ENCODE results near the gene EFNA2. TPM values are rescaled to one million over a fixed set of nuclear protein-coding genes. Genes with fewer than 3 reads are reported as not detected.

EFNA2 gene
- polyA plus RNA-seq, 3 donors: not detected

- H4K20me1 ChIP-seq (ENCODE audit: insufficient read depth, low read length): no peaks in the 10 kb centered on the region
- Mint-ChIP-seq H3K27ac (no peak overlapping the region), H3K4me3 (no peak overlapping the region), H3K36me3 (no peaks in the 10 kb centered on the region), H3K9me3 (peaks cover 0 to 4% (median 0%) of the 10 kb centered on the region in 7 donors), H3K27me3 (ENCODE audit: low read depth in 3 of 3) (peaks cover 26 to 43% (median 39%) of the 10 kb centered on the region in 3 donors), H3K4me1 (no peaks in the 10 kb centered on the region)
- intact Hi-C loops (cut with micrococcal nuclease): no loop called here
- H3K27me3 ChIP-seq (ENCODE audit: control insufficient read depth in 2 of 2, insufficient read depth in 2 of 2, low read length in 2 of 2): peaks cover 0 to 21% of the 10 kb centered on the region in 2 donors
- H3K4me3 ChIP-seq (replicated peaks in 1 of 3; ENCODE audit: low read depth in 2 of 3, low read length in 3 of 3): no peak overlapping the region
- H3K4me1 ChIP-seq (ENCODE audit: control insufficient read depth in 1 of 2, insufficient read depth in 2 of 2, low read length in 2 of 2): peaks cover 0 to 5% of the 10 kb centered on the region in 2 donors
- no peak for DNase-seq
- H3K79me2 ChIP-seq (ENCODE audit: insufficient read depth, low read length): no peaks in the 10 kb centered on the region
- no peak overlapping the region for H2AFZ ChIP-seq (ENCODE audit: insufficient read depth, low read depth, low read length, poor library complexity, severe bottlenecking)
- no peak for TF ChIP-seq CTCF (IDR thresholded peaks at IDR 0.05)
- no peak overlapping the region for H3K27ac ChIP-seq (ENCODE audit: low read depth in 1 of 2, low read length in 2 of 2)
- H3K9ac ChIP-seq (ENCODE audit: insufficient read depth, low read length, poor library complexity, severe bottlenecking): no peak overlapping the region
- H3K4me2 ChIP-seq (replicated peaks; ENCODE audit: extremely low read depth, low read length, poor library complexity, severe bottlenecking): no peak overlapping the region
- 91% methylated on average over 58 of the region's 61 CpGs for WGBS (ENCODE audit: insufficient coverage)
- no peaks in the 10 kb centered on the region for H3K9me3 ChIP-seq (replicated peaks in 1 of 2; ENCODE audit: control insufficient read depth in 1 of 2, insufficient read depth in 1 of 2, low read length in 2 of 2)
- no peaks in the 10 kb centered on the region for H3K36me3 ChIP-seq (replicated peaks in 1 of 2; ENCODE audit: control insufficient read depth in 1 of 2, insufficient read depth in 2 of 2, low read length in 2 of 2)
Measured at GRCh38 chr19:1312767-1313694, 27.4 kb downstream of the EFNA2 start.

- Histone ChIP-seq H3K27ac (ENCODE audit: low read depth in 1 of 2, low read length in 2 of 2) (no peak overlapping the region), H3K27me3 (ENCODE audit: control insufficient read depth in 2 of 2, insufficient read depth in 2 of 2, low read length in 2 of 2) (peaks cover 0 to 26% of the 10 kb centered on the region in 2 donors), H3K4me2 (replicated peaks; ENCODE audit: extremely low read depth, low read length, poor library complexity, severe bottlenecking) (no peak overlapping the region), H4K20me1 (ENCODE audit: insufficient read depth, low read length) (no peaks in the 10 kb centered on the region), H3K4me3 (replicated peaks in 1 of 3; ENCODE audit: low read depth in 2 of 3, low read length in 3 of 3) (no peak overlapping the region), H3K79me2 (ENCODE audit: insufficient read depth, low read length) (no peaks in the 10 kb centered on the region), H3K9ac (ENCODE audit: insufficient read depth, low read length, poor library complexity, severe bottlenecking) (no peak overlapping the region), H3K4me1 (ENCODE audit: control insufficient read depth in 1 of 2, insufficient read depth in 2 of 2, low read length in 2 of 2) (peaks cover 0 to 5% of the 10 kb centered on the region in 2 donors), H2AFZ (ENCODE audit: insufficient read depth, low read depth, low read length, poor library complexity, severe bottlenecking) (no peak overlapping the region), H3K36me3 (replicated peaks in 1 of 2; ENCODE audit: control insufficient read depth in 1 of 2, insufficient read depth in 2 of 2, low read length in 2 of 2) (no peaks in the 10 kb centered on the region), H3K9me3 (replicated peaks in 1 of 2; ENCODE audit: control insufficient read depth in 1 of 2, insufficient read depth in 1 of 2, low read length in 2 of 2) (no peaks in the 10 kb centered on the region)
- Mint-ChIP-seq H3K36me3 (no peaks in the 10 kb centered on the region), H3K27me3 (ENCODE audit: low read depth in 3 of 3) (peaks cover 30 to 51% (median 48%) of the 10 kb centered on the region in 3 donors), H3K27ac (no peak overlapping the region), H3K9me3 (peaks cover 0 to 4% (median 0%) of the 10 kb centered on the region in 7 donors), H3K4me1 (no peaks in the 10 kb centered on the region), H3K4me3 (no peak overlapping the region)
- no peak for TF ChIP-seq CTCF (IDR thresholded peaks at IDR 0.05)
- intact Hi-C loops (cut with micrococcal nuclease): no loop called here
- no peak for DNase-seq
- WGBS (ENCODE audit: insufficient coverage): 85% methylated on average over 29 of the region's 32 CpGs
Measured at GRCh38 chr19:1313695-1314613, 28.3 kb downstream of the EFNA2 start.

Measured in CD14-positive monocyte (primary cell).